Activated CD4-positive, alpha-beta T cell treated with anti-CD3 and anti-CD28 coated beads for 1 hour (primary cell): ENCODE measurements around the gene CFAP300.

Experiments used
- DNase-seq: peaks from one replicate; pipeline ENCODE4 v3.0.0-alpha.2; 2020

The CFAP300 gene

GRCh38 chr11:102073253-102073652, 26.0 kb downstream of the CFAP300 start:
- DNase-seq, result no peak

DNA sequence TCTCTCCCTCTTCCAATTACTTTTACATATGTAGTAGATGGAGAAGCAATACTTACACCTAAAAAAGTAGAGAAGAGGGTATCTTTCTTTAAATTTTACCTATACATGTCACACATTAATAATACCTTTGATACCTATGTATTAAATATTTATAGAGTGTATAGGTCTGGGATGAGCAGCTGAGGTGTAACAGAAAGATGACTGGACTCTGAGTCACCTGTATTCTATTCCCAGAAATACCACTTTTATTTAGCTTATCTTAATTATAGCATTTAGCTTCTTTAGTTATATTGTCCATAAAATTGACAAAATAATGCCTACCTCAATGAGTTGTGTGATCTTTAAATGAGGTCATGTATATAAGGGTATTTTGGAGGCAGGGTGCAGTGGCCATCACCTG, 32.4 kb downstream of the CFAP300 start:
- DNase-seq, result no peak

GRCh38 chr11:102081313-102081712, 34.1 kb downstream of the CFAP300 start:
- DNase-seq, result no peak

DNA sequence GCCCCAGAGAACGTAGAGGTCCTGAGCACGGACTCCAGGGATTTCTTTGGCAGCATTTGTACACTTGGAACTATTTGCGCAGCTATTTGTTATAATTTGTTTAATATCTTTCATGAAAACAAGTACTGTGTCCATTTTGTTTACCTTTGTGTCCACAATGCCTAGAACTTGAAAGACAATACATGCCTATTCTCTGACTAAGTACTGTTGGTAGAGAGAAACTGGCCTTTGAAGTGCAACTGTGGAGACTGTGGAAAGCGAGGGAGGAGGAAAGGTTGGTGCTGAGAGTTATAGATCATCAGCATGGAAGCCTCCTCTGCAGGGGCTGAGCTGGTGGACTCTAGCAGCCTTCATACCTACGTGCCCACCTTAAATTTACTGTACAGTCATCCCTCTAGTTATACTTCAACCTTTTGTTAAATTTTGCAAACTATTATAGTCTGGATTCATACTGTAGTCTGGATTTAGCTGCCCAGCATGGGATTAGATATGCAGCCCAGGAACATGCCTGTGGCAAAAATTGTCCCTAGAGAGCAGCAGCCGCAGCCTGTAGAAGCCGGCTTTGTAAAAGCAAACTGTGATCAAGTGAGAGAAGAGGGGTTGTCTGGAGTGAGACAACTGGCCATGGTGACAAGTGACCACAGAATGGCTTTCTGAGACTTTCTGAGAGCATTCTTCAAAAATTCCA, 38.8 kb downstream of the CFAP300 start:
- DNase-seq, result no peak

DNA sequence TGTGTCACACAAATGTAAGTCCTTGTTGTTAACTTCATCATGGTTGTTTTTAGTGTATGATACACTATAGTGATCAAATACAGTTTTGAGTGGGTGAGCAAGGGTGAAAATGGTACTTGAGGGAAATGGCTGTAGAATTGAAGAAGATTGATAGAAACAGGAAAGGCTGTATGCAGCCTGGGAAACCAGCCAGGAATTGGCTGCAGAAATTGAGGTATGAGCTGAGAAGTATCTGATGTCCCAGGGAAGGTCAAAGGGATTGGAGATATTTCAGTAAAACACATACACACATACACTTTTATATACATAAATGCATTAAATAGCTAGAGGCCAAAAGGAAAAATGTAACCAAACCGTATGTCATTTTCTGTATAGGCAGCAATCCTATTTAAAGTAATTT, 49.9 kb downstream of the CFAP300 start:
- DNase-seq, result no peak

GRCh38 chr11:102099755-102100154, 52.5 kb downstream of the CFAP300 start:
- no peak for DNase-seq

- DNase-seq, result no peak
These were observed 61.6 kb downstream of the CFAP300 start for GRCh38 chr11:102108734-102109440.

DNA sequence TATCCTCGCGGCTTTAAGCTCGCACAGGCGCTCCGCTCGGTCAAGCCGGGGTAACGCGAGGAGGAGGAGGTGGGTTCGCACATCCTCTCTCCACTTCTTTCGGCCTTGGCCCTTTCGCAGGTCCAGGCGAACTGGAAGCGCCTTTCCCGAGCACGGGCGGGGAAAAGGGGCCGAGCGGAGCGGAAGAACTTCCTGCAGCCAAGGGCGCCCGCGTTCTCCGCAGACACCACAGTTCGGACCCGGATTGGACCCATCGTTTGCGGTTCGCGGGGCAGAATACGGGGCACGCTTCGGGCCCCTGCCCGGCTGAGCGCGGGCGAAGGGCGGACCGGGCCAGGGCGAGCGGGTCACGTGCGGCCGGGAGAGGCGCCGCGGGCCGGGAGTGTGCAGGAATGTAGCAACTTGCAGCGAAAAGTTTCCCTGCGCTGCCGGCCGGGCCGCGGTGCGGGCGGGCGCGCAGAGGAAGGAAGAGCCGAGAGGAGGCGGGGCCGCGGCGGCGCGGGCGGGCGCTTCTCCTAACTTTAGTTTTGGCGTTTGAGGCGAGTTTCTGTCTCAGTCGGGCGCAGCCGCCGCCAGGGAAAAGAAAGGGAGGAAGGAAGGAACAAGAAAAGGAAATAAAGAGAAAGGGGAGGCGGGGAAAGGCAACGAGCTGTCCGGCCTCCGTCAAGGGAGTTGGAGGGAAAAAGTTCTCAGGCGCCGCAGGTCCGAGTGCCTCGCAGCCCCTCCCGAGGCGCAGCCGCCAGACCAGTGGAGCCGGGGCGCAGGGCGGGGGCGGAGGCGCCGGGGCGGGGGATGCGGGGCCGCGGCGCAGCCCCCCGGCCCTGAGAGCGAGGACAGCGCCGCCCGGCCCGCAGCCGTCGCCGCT, 62.9 kb downstream of the CFAP300 start, which contains the start of gene YAP1:
TSS of gene YAP1 (plus strand) at position 552 of the 865 bp plus-strand sequence. CDS start 402 bp downstream, outside the sequence.
- DNase-seq, result peak; percentile 43

DNA sequence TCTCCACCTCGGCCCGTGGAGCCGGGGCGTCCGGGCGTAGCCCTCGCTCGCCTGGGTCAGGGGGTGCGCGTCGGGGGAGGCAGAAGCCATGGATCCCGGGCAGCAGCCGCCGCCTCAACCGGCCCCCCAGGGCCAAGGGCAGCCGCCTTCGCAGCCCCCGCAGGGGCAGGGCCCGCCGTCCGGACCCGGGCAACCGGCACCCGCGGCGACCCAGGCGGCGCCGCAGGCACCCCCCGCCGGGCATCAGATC, 63.4 kb downstream of the CFAP300 start:
- DNase-seq, result no peak

- DNase-seq, result no peak
These were observed 64.0 kb downstream of the CFAP300 start for GRCh38 chr11:102111011-102111786.

GRCh38 chr11:102111787-102112508, 64.7 kb downstream of the CFAP300 start:
- no peak for DNase-seq

DNA sequence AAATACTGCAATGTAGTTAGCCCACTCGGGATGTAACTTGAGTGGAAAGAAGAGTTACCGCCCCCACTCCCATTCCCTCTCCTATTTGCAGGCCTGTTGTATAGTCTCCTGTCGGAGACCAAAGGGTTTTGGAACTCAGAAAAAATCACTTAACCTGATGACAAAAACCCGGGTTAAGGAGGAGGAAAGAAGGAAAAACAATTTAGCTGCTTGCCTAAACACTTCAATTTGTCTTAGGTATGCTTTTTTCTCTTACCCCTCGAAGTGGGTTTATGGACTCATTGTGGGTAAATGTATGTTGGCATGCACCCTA, 65.2 kb downstream of the CFAP300 start:
- no peak for DNase-seq

GRCh38 chr11:102114032-102114431, 66.8 kb downstream of the CFAP300 start:
- no peak for DNase-seq

DNA sequence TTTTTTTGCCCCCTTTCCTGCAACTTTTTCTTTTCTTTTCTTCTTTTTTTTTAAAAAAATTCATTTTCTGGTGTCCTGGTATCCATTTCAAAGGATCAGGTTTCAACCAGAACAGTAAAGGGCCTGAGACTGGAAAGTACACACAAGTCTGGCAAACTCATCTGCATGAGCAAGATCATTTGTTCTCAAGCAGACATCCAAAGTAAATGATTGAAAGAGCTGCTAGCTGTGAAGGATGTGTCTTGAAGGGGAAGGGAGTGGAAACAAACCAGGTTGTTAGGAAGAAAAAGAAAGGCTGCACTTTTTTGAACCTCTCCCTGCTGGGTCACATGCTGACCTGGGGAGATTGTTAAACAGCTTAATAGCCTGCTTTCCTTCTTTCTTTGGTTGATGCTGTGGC, 68.3 kb downstream of the CFAP300 start:
- DNase-seq, result no peak

GRCh38 chr11:102116453-102117205, 69.4 kb downstream of the CFAP300 start:
- no peak for DNase-seq

DNA sequence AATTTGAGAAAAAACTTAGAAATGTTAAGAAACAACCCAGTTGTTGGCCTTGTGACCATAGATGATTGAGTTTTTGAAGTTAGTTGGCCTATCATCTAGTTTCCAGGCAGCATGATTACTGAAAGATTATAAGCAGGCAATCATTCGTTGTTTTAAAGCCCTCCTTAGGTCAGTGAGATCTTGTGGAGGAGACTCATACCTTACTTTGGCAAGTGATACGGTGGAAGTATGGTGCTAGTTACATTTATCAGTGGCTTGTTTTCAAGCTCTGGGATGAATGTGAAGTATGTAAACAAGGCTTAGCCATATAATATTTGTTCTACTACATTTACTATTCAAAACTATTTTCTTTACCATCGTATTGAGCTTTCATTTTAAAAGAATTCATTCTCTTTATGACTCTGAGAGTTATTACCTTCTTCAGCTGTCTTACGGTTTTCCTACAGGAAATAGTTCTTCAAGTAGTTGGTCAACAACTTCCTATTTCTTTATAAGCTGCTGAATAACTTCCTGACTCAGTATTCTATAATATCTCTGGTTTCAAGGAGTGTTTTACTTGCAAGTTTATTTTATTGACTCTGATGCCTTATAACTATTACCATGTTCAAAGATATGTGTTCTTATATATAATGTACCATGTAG, 70.4 kb downstream of the CFAP300 start:
- DNase-seq, result no peak

- DNase-seq, result no peak
These were observed 71.7 kb downstream of the CFAP300 start for GRCh38 chr11:102118937-102119336.

- no peak for DNase-seq
These were observed 72.8 kb downstream of the CFAP300 start for GRCh38 chr11:102119997-102120396.

DNA sequence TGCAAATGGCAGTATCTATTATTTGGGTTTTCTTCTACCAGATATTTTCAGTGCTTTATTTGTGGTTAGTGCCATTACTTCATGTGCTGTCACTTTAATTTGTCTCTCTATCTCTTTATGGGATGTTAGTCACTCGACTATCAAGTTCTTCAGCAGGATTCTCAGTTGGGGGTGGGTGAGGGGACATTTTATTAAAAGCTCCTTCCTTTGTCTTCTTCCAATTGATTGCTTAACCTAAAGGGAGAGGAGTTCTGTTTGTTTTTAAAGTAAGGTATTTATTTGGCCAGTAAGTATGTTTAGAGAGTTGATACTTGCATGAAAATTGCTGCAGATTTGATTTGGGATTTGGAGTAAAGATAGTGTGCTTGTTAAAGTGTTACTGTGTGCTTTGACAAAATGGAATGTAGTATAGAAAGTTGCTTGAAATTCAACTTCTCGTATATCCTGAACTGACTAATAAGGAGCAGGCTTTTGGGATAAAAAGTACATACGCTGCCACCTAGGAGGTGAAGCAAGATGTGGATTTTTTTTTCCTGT, 73.3 kb downstream of the CFAP300 start:
- DNase-seq, result no peak

- no peak for DNase-seq
These were observed 74.1 kb downstream of the CFAP300 start for GRCh38 chr11:102121329-102121728.
